ENCODE data around the gene IKZF3. TPM values are rescaled to one million over a fixed set of nuclear protein-coding genes. Genes with fewer than 3 reads are reported as not detected.

The IKZF3 gene
- total RNA-seq, 1 donor from 2014 or later = 220 TPM

DNA sequence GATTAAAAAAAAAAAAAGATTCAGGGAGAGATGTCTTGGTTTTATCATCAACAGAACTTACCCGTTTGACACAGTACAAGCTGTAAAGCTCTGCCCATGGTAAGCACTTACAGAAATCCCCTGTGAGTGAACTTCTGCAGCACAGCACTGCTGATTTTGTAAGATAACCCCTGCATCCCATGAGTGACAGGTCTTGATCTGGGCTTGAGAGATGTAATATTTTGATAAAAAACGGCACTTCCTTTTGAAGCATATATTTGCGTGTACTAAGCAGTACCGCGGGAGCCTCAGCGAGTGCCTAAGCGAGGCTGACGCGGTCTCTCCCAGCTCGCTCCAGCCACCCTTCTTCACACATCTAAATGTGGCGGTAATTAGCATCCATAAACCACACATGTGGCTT, 50.5 kb downstream of the IKZF3 start:
- TF ChIP-seq, protein P1, sequence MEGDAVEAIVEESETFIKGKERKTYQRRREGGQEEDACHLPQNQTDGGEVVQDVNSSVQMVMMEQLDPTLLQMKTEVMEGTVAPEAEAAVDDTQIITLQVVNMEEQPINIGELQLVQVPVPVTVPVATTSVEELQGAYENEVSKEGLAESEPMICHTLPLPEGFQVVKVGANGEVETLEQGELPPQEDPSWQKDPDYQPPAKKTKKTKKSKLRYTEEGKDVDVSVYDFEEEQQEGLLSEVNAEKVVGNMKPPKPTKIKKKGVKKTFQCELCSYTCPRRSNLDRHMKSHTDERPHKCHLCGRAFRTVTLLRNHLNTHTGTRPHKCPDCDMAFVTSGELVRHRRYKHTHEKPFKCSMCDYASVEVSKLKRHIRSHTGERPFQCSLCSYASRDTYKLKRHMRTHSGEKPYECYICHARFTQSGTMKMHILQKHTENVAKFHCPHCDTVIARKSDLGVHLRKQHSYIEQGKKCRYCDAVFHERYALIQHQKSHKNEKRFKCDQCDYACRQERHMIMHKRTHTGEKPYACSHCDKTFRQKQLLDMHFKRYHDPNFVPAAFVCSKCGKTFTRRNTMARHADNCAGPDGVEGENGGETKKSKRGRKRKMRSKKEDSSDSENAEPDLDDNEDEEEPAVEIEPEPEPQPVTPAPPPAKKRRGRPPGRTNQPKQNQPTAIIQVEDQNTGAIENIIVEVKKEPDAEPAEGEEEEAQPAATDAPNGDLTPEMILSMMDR (IDR thresholded peaks at IDR 0.05) = no peak
- intact Hi-C loops (cut with micrococcal nuclease) = loop anchor here (1.0 kb wide), 1 partner anchor 9 kb away; no protein-coding TSS in a partner anchor
- no peak for DNase-seq
- Mint-ChIP-seq H3K36me3 (ENCODE audit: low read depth) (peaks cover 83% of the 10 kb centered on the region), H3K27me3 (no peaks in the 10 kb centered on the region), H3K4me3 (peak overlapping the region; percentile 32), H3K27ac (peak overlapping the region; percentile 77), H3K4me1 (peaks cover 79% of the 10 kb centered on the region), H3K9me3 (no peaks in the 10 kb centered on the region)
- peak; percentile 52 for ATAC-seq (ENCODE audit: low read depth)
- CTCF ChIA-PET = interaction anchor here (1.4 kb wide), 1 partner anchor 21 kb away, joined by 3 read pairs; no protein-coding TSS in a partner anchor
- POLR2A ChIA-PET = interaction anchor here (0.6 to 2.0 kb wide), 4 partner anchors 35 to 201 kb away, joined by 3 to 8 read pairs (median 4); no protein-coding TSS in a partner anchor

DNA sequence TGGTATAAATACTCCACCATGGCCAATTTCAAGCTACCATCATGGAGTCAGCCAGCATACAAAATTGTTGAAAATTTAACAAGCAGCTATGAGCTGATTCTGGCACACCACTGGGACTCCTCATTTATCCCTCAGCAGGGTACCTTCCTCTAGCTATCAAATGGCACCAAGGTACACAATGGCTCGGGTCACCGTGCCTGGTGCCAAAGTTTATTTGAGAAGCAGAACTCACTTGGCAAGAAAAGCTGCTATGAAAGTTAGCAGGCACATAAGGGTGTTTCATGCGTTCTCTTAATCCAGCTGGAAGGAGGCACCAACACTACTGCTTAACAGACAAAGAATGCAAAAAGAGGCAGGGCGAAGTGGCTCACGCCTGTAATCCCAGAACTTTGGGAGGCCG, 51.6 kb downstream of the IKZF3 start:
- Mint-ChIP-seq H3K36me3 (ENCODE audit: low read depth) (peaks cover 83% of the 10 kb centered on the region), H3K9me3 (no peaks in the 10 kb centered on the region), H3K4me1 (peaks cover 78% of the 10 kb centered on the region), H3K27ac (peak overlapping the region; percentile 24), H3K27me3 (no peaks in the 10 kb centered on the region), H3K4me3 (no peak overlapping the region)
- CTCF ChIA-PET = interaction anchor here (0.8 to 1.4 kb wide), 2 partner anchors 19 to 191 kb away, joined by 3 read pairs; no protein-coding TSS in a partner anchor
- intact Hi-C loops (cut with micrococcal nuclease) = no loop called here
- TF ChIP-seq, protein P1 (IDR thresholded peaks at IDR 0.05) = no peak
- ATAC-seq (ENCODE audit: low read depth) (no peak), DNase-seq (no peak)
- POLR2A ChIA-PET = interaction anchor here (0.7 to 2.2 kb wide), 5 partner anchors 11 to 57 kb away, joined by 3 to 16 read pairs (median 8); no protein-coding TSS in a partner anchor

DNA sequence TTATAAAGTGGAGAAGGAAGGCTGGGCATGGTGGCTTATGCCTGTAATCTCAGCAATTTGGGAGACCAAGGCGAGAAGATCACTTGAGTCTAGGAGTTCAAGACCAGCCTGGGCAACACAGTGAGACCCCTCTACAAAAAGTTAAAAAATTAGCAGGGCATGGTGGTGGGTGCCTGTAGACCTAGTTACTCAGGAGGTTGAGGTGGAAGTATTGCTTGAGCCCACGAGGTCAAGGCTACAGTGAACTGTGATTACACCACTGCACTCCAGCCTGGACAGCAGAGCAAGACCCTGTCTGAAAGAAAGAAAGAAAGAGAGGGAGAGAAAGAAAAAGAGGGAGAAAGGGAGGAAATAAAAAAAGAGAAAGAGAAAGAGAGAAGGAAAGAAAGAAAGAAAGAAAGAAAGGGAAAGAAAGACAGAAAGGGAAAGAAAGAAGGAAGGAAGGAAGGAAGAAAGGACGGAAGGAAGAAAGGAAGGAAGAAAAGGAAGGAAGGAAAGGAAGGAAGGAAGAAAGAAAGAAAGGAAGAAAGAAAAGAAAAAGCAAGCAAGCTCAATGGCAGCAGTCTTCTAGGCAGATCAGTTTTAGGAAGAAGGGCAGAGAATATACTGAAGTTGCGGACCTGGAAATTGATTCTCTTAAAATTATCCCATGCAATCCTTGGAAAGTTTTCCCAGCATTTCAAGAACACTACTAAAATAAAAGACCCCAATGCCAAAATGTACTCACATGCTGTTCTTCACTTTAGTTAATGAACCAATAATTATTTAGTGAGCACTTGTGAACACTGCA, 53.0 kb downstream of the IKZF3 start:
- DNase-seq (no peak), ATAC-seq (ENCODE audit: low read depth) (no peak)
- Mint-ChIP-seq H3K36me3 (ENCODE audit: low read depth) (peaks cover 81% of the 10 kb centered on the region), H3K27ac (peak overlapping the region; percentile 72), H3K4me3 (no peak overlapping the region), H3K9me3 (no peaks in the 10 kb centered on the region), H3K27me3 (no peaks in the 10 kb centered on the region), H3K4me1 (peaks cover 81% of the 10 kb centered on the region)
- CTCF ChIA-PET = no interaction called here
- POLR2A ChIA-PET = interaction anchor here (2.2 kb wide), 1 partner anchor 17 kb away, joined by 16 read pairs; no protein-coding TSS in a partner anchor
- intact Hi-C loops (cut with micrococcal nuclease) = loop anchor here (1.0 kb wide), 1 partner anchor 11 kb away; no protein-coding TSS in a partner anchor
- TF ChIP-seq, protein P1 (IDR thresholded peaks at IDR 0.05) = no peak

DNA sequence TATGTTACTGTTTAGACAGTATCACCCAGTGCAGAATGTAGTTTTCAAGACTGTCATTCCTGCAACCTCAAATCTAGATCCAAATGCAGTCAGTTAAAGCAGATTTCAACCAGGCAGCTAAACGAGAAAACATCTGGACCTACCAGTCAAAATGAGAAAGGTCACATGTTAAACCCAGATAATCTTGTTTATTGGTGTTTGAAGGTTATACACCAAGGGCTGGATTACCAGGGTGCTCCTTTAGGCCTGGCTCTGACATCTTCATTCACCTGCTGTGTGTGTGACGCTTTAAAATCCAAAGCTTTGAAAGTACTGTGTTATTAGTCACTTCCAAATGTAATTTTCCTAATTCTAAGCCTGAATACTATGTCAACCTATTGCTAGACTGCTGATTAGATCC, 54.9 kb downstream of the IKZF3 start:
- CTCF ChIA-PET = interaction anchor here (1.2 kb wide), 1 partner anchor 24 kb away, joined by 3 read pairs; no protein-coding TSS in a partner anchor
- Mint-ChIP-seq H3K27me3 (no peaks in the 10 kb centered on the region), H3K4me1 (peaks cover 79% of the 10 kb centered on the region), H3K36me3 (ENCODE audit: low read depth) (peaks cover 78% of the 10 kb centered on the region), H3K27ac (peak overlapping the region; percentile 74), H3K9me3 (no peaks in the 10 kb centered on the region), H3K4me3 (no peak overlapping the region)
- DNase-seq (no peak), ATAC-seq (ENCODE audit: low read depth) (no peak)
- intact Hi-C loops (cut with micrococcal nuclease) = no loop called here
- POLR2A ChIA-PET = interaction anchor here (0.6 to 3.5 kb wide), 5 partner anchors 12 to 54 kb away, joined by 3 to 18 read pairs (median 3); no protein-coding TSS in a partner anchor
- TF ChIP-seq, protein P1 (IDR thresholded peaks at IDR 0.05) = no peak

All from activated B cell treated with CpG ODN at 0.5 μM for 24 hours (primary cell).